ENCODE measurements around the gene DAGLA.
A peak's percentile ranks its signal among the peaks of the same experiment; 100 is the strongest.

DAGLA gene

GRCh38 chr11:61760946-61761345 lies 80.8 kb downstream of the DAGLA start:
- no peak for FAIRE-seq

GRCh38 chr11:61761440-61762222 lies 81.4 kb downstream of the DAGLA start:
- peak; percentile 17 for FAIRE-seq
- DNase-seq (ENCODE audit: low spot score): no peak

More at GRCh38 chr11:61760946-61761345, 80.8 kb downstream of the DAGLA start:
- no peak for DNase-seq (ENCODE audit: low spot score)

- FAIRE-seq: no peak
- DNase-seq (ENCODE audit: low spot score): no peak
These were observed 82.0 kb downstream of the DAGLA start for GRCh38 chr11:61762223-61762615.

- no peak for FAIRE-seq
- no peak for DNase-seq (ENCODE audit: low spot score)
These were observed 82.6 kb downstream of the DAGLA start for GRCh38 chr11:61762798-61763197.

- DNase-seq (ENCODE audit: low spot score): no peak
- FAIRE-seq: no peak
These were observed 83.9 kb downstream of the DAGLA start for GRCh38 chr11:61763930-61764605.

GRCh38 chr11:61764606-61765260 lies 84.5 kb downstream of the DAGLA start:
- DNase-seq (ENCODE audit: low spot score) (no peak), FAIRE-seq (no peak)

- FAIRE-seq (no peak), DNase-seq (ENCODE audit: low spot score) (no peak)
These were observed 85.5 kb downstream of the DAGLA start for GRCh38 chr11:61765550-61766253.

- FAIRE-seq: no peak
- no peak for DNase-seq (ENCODE audit: low spot score)
These were observed 86.2 kb downstream of the DAGLA start for GRCh38 chr11:61766353-61766841.

- DNase-seq (ENCODE audit: low spot score) (no peak), FAIRE-seq (no peak)
These were observed 88.3 kb downstream of the DAGLA start for GRCh38 chr11:61768376-61769076.

GRCh38 chr11:61769169-61769920 lies 89.2 kb downstream of the DAGLA start:
- FAIRE-seq: no peak
- DNase-seq (ENCODE audit: low spot score): no peak

- no peak for FAIRE-seq
- DNase-seq (ENCODE audit: low spot score): no peak
These were observed 89.9 kb downstream of the DAGLA start for GRCh38 chr11:61769946-61770683.

- FAIRE-seq: no peak
- no peak for DNase-seq (ENCODE audit: low spot score)
These were observed 91.2 kb downstream of the DAGLA start for GRCh38 chr11:61771195-61771894.

- DNase-seq (ENCODE audit: low spot score): no peak
- FAIRE-seq: no peak
These were observed 91.8 kb downstream of the DAGLA start for GRCh38 chr11:61771985-61772455.

- FAIRE-seq (no peak), DNase-seq (ENCODE audit: low spot score) (no peak)
These were observed 93.2 kb downstream of the DAGLA start for GRCh38 chr11:61773356-61773755.

GRCh38 chr11:61773809-61774208 lies 93.6 kb downstream of the DAGLA start:
- no peak for FAIRE-seq

GRCh38 chr11:61774411-61774810 lies 94.2 kb downstream of the DAGLA start:
- DNase-seq (ENCODE audit: low spot score) (no peak), FAIRE-seq (no peak)

More at GRCh38 chr11:61773809-61774208, 93.6 kb downstream of the DAGLA start:
- DNase-seq (ENCODE audit: low spot score): no peak

GRCh38 chr11:61775106-61775505 lies 94.9 kb downstream of the DAGLA start:
- no peak for FAIRE-seq
- DNase-seq (ENCODE audit: low spot score): no peak
